ENCODE results near the gene PEDS1. TPM values are rescaled to one million over a fixed set of nuclear protein-coding genes. Genes with fewer than 3 reads are reported as not detected.

Gene PEDS1
- total and polyA plus RNA-seq, 2 of the 13 experiments (the other 11 are each of a cell fraction or from before 2014, with no cell fraction given), result 30.5 to 93.9 TPM

- TF ChIP-seq YY1 (IDR thresholded peaks at IDR 0.05; ENCODE audit: insufficient read depth, insufficient replicate concordance, low read depth, low read length) (no peak), KDM4B (CRISPR knock-in tag; IDR thresholded peaks at IDR 0.05) (no peak), TSC22D2 (CRISPR knock-in tag; IDR thresholded peaks at IDR 0.05; ENCODE audit: borderline replicate concordance) (no peak), RARA (CRISPR knock-in tag; IDR thresholded peaks at IDR 0.05) (peak; percentile 70), SYNCRIP (IDR thresholded peaks at IDR 0.05; ENCODE audit: insufficient read depth, low read depth, low read length) (no peak), RFXANK (CRISPR knock-in tag; IDR thresholded peaks at IDR 0.05) (no peak), ZNF441 (CRISPR knock-in tag; IDR thresholded peaks at IDR 0.05; ENCODE audit: borderline replicate concordance) (0 out of 2 replicates have a peak, but pooled peaks have one; percentile 24), RFX5 (IDR thresholded peaks at IDR 0.05; ENCODE audit: low read depth, low read length) (no peak), NFYB (CRISPR knock-in tag; IDR thresholded peaks at IDR 0.05) (no peak), ZNF577 (CRISPR knock-in tag; IDR thresholded peaks at IDR 0.05; ENCODE audit: borderline replicate concordance, low read depth) (no peak), ZNF10 (CRISPR knock-in tag; IDR thresholded peaks at IDR 0.05; ENCODE audit: borderline replicate concordance, low read depth) (no peak), ZNF788 (CRISPR knock-in tag; IDR thresholded peaks at IDR 0.05; ENCODE audit: borderline replicate concordance) (peak; percentile 11; the same call in 1 of the 2 replicates), THAP7 (CRISPR knock-in tag; IDR thresholded peaks at IDR 0.05) (no peak), SP1 (IDR thresholded peaks at IDR 0.05) (no peak), SP1 (CRISPR knock-in tag; IDR thresholded peaks at IDR 0.05) (no peak), POLR2AphosphoS2 (IDR thresholded peaks at IDR 0.05; ENCODE audit: low read depth, low read length) (no peak), SOX5 (CRISPR knock-in tag; IDR thresholded peaks at IDR 0.05; ENCODE audit: borderline replicate concordance) (no peak), ZFAT (CRISPR knock-in tag; conservative IDR thresholded peaks at IDR 0.05) (no peak), FOXO4 (CRISPR knock-in tag; conservative IDR thresholded peaks at IDR 0.05) (no peak), DNMT1 (CRISPR knock-in tag; IDR thresholded peaks at IDR 0.05) (no peak), TAF15 (IDR thresholded peaks at IDR 0.05; ENCODE audit: low read depth, low read length, poor library complexity, severe bottlenecking) (peak; percentile 93), SMAD1 (CRISPR knock-in tag; IDR thresholded peaks at IDR 0.05; ENCODE audit: borderline replicate concordance, low read depth) (peak; percentile 90; the same call in 1 of the 2 replicates), ZBTB4 (CRISPR knock-in tag; IDR thresholded peaks at IDR 0.05; ENCODE audit: borderline replicate concordance) (peak; percentile 74; the same call in 1 of the 2 replicates), U2AF1 (optimal IDR thresholded peaks at IDR 0.05; ENCODE audit: low read depth, low read length) (peak; percentile 65), NFE2L1 (CRISPR knock-in tag; IDR thresholded peaks at IDR 0.05; ENCODE audit: borderline replicate concordance) (no peak), SP140L (CRISPR knock-in tag; IDR thresholded peaks at IDR 0.05; ENCODE audit: borderline replicate concordance) (no peak)
These were observed 14.8 kb downstream of the PEDS1 start (continued) for GRCh38 chr20:50138479-50139393.

Measured in HepG2 (cell line).